Endothelial cell (in vitro differentiated cells): ENCODE results near the gene GPR39. TPM values are rescaled to one million over a fixed set of nuclear protein-coding genes. Genes with fewer than 3 reads are reported as not detected.
A peak's percentile ranks its signal among the peaks of the same experiment; 100 is the strongest.

Source experiments
- DNase-seq: peaks from one replicate; pipeline ENCODE4 v3.0.0; 2021; ENCODE audit warnings: low spot score
- H3K27ac Mint-ChIP-seq: one replicate; pipeline ENCODE4 v1.8.0; 2021; ENCODE audit warnings: mixed read lengths, inconsistent platforms; ENCODE audit not compliant: unreplicated experiment
- H3K27me3 Mint-ChIP-seq: one replicate; pipeline ENCODE4 v1.8.0; 2021; ENCODE audit warnings: mild to moderate bottlenecking, moderate library complexity, mixed read lengths, inconsistent platforms; ENCODE audit not compliant: unreplicated experiment
- H3K36me3 Mint-ChIP-seq: one replicate; pipeline ENCODE4 v1.8.0; 2021; ENCODE audit warnings: mild to moderate bottlenecking, low read depth, mixed read lengths, inconsistent platforms; ENCODE audit not compliant: unreplicated experiment
- H3K4me1 Mint-ChIP-seq: one replicate; pipeline ENCODE4 v1.8.0; 2021; ENCODE audit warnings: mild to moderate bottlenecking, mixed read lengths, inconsistent platforms; ENCODE audit not compliant: unreplicated experiment
- H3K4me3 Mint-ChIP-seq: one replicate; pipeline ENCODE4 v1.8.0; 2021; ENCODE audit warnings: mild to moderate bottlenecking, mixed read lengths, inconsistent platforms; ENCODE audit not compliant: unreplicated experiment
- H3K9me3 Mint-ChIP-seq: one replicate; pipeline ENCODE4 v1.8.0; 2021; ENCODE audit warnings: mixed read lengths, inconsistent platforms; ENCODE audit not compliant: unreplicated experiment
- total RNA-seq: library from RNA; stranded (reverse); fragmentation: NEBNext Ultra II Directional; extraction: Animal tissue kit (Norgen Biotek cat#: 25700); gene quantifications from one replicate; pipeline ENCODE4 v1.2.1, GENCODE V29; 2021; ENCODE audit not compliant: unreplicated experiment
- TF ChIP-seq, protein P1 (sequence below): fragments of 200-600 bp; sonication (generic); IDR thresholded peaks from one replicate; pipeline ENCODE4 v1.5.0; 2021; ENCODE audit warnings: antibody characterized with exemption; ENCODE audit not compliant: unreplicated experiment

Gene GPR39
- total RNA-seq, 1 donor from 2014 or later, result 0.62 TPM

DNA sequence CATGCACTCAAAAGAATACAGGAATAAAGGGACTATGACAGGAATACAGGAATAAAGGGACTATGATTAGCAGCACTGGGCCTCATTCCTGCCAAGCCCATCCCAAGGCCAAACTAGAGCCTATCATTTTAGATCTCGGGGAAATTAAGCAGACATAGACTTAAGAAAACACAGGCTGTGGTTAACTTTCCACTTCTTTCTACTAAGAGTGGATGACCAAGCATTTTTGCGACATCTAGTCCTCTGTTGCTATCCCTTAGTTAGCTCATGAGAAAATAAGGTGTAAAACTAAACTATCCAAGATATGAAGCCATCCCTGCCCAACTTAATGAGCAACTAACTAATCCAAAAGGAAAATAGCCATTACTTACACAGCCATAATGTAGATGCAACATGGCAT, 247.5 kb downstream of the GPR39 start:
- H3K9me3 Mint-ChIP-seq, result no peaks in the 10 kb centered on the region
- TF ChIP-seq, protein P1, sequence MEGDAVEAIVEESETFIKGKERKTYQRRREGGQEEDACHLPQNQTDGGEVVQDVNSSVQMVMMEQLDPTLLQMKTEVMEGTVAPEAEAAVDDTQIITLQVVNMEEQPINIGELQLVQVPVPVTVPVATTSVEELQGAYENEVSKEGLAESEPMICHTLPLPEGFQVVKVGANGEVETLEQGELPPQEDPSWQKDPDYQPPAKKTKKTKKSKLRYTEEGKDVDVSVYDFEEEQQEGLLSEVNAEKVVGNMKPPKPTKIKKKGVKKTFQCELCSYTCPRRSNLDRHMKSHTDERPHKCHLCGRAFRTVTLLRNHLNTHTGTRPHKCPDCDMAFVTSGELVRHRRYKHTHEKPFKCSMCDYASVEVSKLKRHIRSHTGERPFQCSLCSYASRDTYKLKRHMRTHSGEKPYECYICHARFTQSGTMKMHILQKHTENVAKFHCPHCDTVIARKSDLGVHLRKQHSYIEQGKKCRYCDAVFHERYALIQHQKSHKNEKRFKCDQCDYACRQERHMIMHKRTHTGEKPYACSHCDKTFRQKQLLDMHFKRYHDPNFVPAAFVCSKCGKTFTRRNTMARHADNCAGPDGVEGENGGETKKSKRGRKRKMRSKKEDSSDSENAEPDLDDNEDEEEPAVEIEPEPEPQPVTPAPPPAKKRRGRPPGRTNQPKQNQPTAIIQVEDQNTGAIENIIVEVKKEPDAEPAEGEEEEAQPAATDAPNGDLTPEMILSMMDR, result no peak
- peaks cover 2% of the 10 kb centered on the region for H3K4me1 Mint-ChIP-seq
- no peaks in the 10 kb centered on the region for H3K36me3 Mint-ChIP-seq
- H3K4me3 Mint-ChIP-seq, result no peak overlapping the region
- peaks cover 6% of the 10 kb centered on the region for H3K27me3 Mint-ChIP-seq
- DNase-seq, result no peak
- no peak overlapping the region for H3K27ac Mint-ChIP-seq

DNA sequence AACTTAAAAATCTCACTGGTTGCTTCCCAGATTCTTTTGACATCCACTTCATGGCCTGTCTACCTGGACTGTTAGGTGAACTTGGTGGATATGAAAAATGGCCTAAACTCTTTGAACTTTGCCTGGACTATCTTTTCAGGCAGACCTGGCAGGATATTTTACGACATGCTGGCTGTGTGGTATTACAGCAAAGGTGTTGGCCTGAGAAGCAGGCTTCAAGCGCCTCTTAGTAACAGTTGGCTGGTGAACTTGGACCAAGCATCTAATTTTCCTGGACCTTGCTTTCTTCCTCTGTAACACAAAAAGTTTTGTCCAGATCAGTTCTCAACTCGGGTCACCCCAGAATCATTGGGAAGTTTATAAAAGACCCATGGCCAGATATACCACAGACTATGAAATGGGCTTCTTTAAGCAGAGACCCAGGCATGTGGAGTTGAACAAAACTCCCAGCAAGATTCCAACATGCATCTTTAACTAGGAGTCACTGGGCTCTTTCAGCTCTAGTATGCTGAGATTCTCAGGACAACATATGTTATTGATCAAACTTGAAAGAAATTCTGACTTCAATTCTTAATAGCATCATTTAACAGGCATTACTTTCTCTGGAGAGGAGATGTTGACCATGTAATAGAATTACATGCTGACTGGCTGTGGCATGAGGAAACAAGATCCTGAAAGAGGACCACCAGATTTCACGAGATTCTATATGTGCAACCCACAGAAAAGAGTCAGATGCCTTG, 249.0 kb downstream of the GPR39 start:
- Mint-ChIP-seq H3K36me3 (no peaks in the 10 kb centered on the region), H3K27ac (no peak overlapping the region), H3K27me3 (peaks cover 6% of the 10 kb centered on the region), H3K9me3 (no peaks in the 10 kb centered on the region), H3K4me3 (no peak overlapping the region), H3K4me1 (peaks cover 2% of the 10 kb centered on the region)
- no peak for DNase-seq
- TF ChIP-seq, protein P1, result no peak

GRCh38 chr2:132667706-132668105, 251.1 kb downstream of the GPR39 start:
- Mint-ChIP-seq H3K27me3 (peaks cover 14% of the 10 kb centered on the region), H3K9me3 (no peaks in the 10 kb centered on the region), H3K4me1 (peaks cover 8% of the 10 kb centered on the region), H3K4me3 (no peak overlapping the region), H3K27ac (no peak overlapping the region), H3K36me3 (no peaks in the 10 kb centered on the region)
- no peak for DNase-seq
- TF ChIP-seq, protein P1, result no peak

GRCh38 chr2:132668189-132668823, 251.7 kb downstream of the GPR39 start:
- Mint-ChIP-seq H3K27ac (no peak overlapping the region), H3K4me3 (peak overlapping the region; percentile 74), H3K9me3 (no peaks in the 10 kb centered on the region), H3K36me3 (no peaks in the 10 kb centered on the region), H3K27me3 (peaks cover 16% of the 10 kb centered on the region), H3K4me1 (peaks cover 8% of the 10 kb centered on the region)
- peak; percentile 55 for DNase-seq
- TF ChIP-seq, protein P1, result peak; percentile 33
